HG03064 (cell line): Measurements from ENCODE around the gene CIPC.

Experiments used
- ATAC-seq: cut with Tn5 transposase; IDR thresholded peaks from one replicate; pipeline ENCODE4 v1.9.1; 2021; ENCODE audit warnings: low read depth; ENCODE audit not compliant: unreplicated experiment

Gene CIPC

GRCh38 chr14:77068517-77069200, 29.4 kb upstream of the CIPC start:
- ATAC-seq: no peak

- no peak for ATAC-seq
Observed at GRCh38 chr14:77069551-77069950, 28.5 kb upstream of the CIPC start.

GRCh38 chr14:77071938-77072388, 26.1 kb upstream of the CIPC start:
- ATAC-seq: no peak

- ATAC-seq: no peak
Observed at GRCh38 chr14:77074969-77075368, 23.1 kb upstream of the CIPC start.

- no peak for ATAC-seq
Observed at GRCh38 chr14:77076113-77076631, 21.9 kb upstream of the CIPC start.

- ATAC-seq: no peak
Observed at GRCh38 chr14:77077040-77077439, 21.0 kb upstream of the CIPC start.

- no peak for ATAC-seq
Observed at GRCh38 chr14:77082356-77082755, 15.7 kb upstream of the CIPC start.

- no peak for ATAC-seq
Observed at GRCh38 chr14:77083082-77083481, 15.0 kb upstream of the CIPC start.

GRCh38 chr14:77084985-77085384, 13.1 kb upstream of the CIPC start:
- no peak for ATAC-seq

- no peak for ATAC-seq
Observed at GRCh38 chr14:77085538-77085937, 12.5 kb upstream of the CIPC start.

GRCh38 chr14:77086017-77086727, 11.9 kb upstream of the CIPC start:
- ATAC-seq: no peak

- ATAC-seq: no peak
Observed at GRCh38 chr14:77086951-77087350, 11.1 kb upstream of the CIPC start.

GRCh38 chr14:77087631-77088030, 10.4 kb upstream of the CIPC start:
- no peak for ATAC-seq

- no peak for ATAC-seq
Observed at GRCh38 chr14:77088219-77088618, 9.8 kb upstream of the CIPC start.

- ATAC-seq: no peak
Observed at GRCh38 chr14:77088645-77089044, 9.4 kb upstream of the CIPC start.

GRCh38 chr14:77091518-77091917, 6.5 kb upstream of the CIPC start:
- ATAC-seq: no peak

- ATAC-seq: no peak
Observed at GRCh38 chr14:77092676-77093075, 5.4 kb upstream of the CIPC start.

- no peak for ATAC-seq
Observed at GRCh38 chr14:77094672-77095284, 3.3 kb upstream of the CIPC start.

GRCh38 chr14:77097006-77097699, 905 bp upstream of the CIPC start:
- no peak for ATAC-seq

GRCh38 chr14:77098529-77099353, 683 bp downstream of the CIPC start:
- ATAC-seq: no peak
